GM12878 (cell line): Measurements from ENCODE around the gene TNFRSF8. TPM values are rescaled to one million over a fixed set of nuclear protein-coding genes. Genes with fewer than 3 reads are reported as not detected.
A peak's percentile ranks its signal among the peaks of the same experiment; 100 is the strongest.

Source experiments
- CBFB ChIP-seq: IDR thresholded peaks from 2 replicates; pipeline ENCODE4 v1.6.1; 2016; ENCODE audit warnings: antibody characterized with exemption, low read depth
- EED ChIP-seq: sonication (generic); IDR thresholded peaks from 2 replicates; pipeline ENCODE4 v1.6.1; 2016; ENCODE audit warnings: antibody characterized with exemption, low read depth
- EZH2 ChIP-seq: IDR thresholded peaks from 2 replicates; pipeline ENCODE4 v1.6.1; 2012; ENCODE audit warnings: low read depth, mild to moderate bottlenecking, control low read depth, inconsistent platforms, low read length, borderline replicate concordance; ENCODE audit not compliant: control insufficient read depth
- FOXM1 ChIP-seq: IDR thresholded peaks from 2 replicates; pipeline ENCODE4 v1.6.1; 2012; ENCODE audit warnings: low read depth, mild to moderate bottlenecking, inconsistent platforms, low read length, moderate library complexity
- IKZF2 ChIP-seq, 2 experiments: fragments of 450-650 bp; IDR thresholded peaks; 2 replicates each; pipeline ENCODE4 v1.6.1; 2017; ENCODE audit warnings: mild to moderate bottlenecking in 2 of 2, moderate library complexity in 2 of 2
- MEF2A ChIP-seq: IDR thresholded peaks from 2 replicates; pipeline ENCODE4 v1.6.1; 2011; ENCODE audit warnings: low read depth, mild to moderate bottlenecking, low read length, moderate library complexity; ENCODE audit not compliant: insufficient read depth
- MEF2B ChIP-seq: fragments of 450-650 bp; IDR thresholded peaks from 2 replicates; pipeline ENCODE4 v1.6.1; 2018; ENCODE audit warnings: mild to moderate bottlenecking, moderate library complexity; ENCODE audit not compliant: partially characterized antibody, poor library complexity, severe bottlenecking
- MTA2 ChIP-seq: fragments of 450-650 bp; IDR thresholded peaks from 2 replicates; pipeline ENCODE4 v1.6.1; 2016; ENCODE audit warnings: low read depth, mild to moderate bottlenecking, moderate library complexity
- MTA3 ChIP-seq: IDR thresholded peaks from 2 replicates; pipeline ENCODE4 v1.6.1; 2012; ENCODE audit warnings: low read length, inconsistent platforms, borderline replicate concordance
- NR2C2 ChIP-seq: IDR thresholded peaks from 2 replicates; pipeline ENCODE4 v1.6.1; 2011; ENCODE audit warnings: borderline replicate concordance, low read depth; ENCODE audit not compliant: control insufficient read depth, insufficient read length
- NR2F1 ChIP-seq: fragments of 450-650 bp; conservative IDR thresholded peaks from 2 replicates; pipeline ENCODE4 v1.6.1; 2017; ENCODE audit warnings: mild to moderate bottlenecking
- PBX3 ChIP-seq: IDR thresholded peaks from 2 replicates; pipeline ENCODE4 v1.6.1; 2011; ENCODE audit warnings: mild to moderate bottlenecking, low read depth, low read length, moderate library complexity; ENCODE audit not compliant: insufficient replicate concordance
- POLR2AphosphoS5 ChIP-seq: IDR thresholded peaks from 2 replicates; pipeline ENCODE4 v1.6.1; 2011; ENCODE audit warnings: mild to moderate bottlenecking, low read length, inconsistent platforms
- POU2F2 ChIP-seq: IDR thresholded peaks from 3 replicates; pipeline ENCODE4 v1.6.1; 2011; ENCODE audit warnings: low read depth, mild to moderate bottlenecking, low read length, borderline replicate concordance
- RFX5 ChIP-seq: IDR thresholded peaks from 2 replicates; pipeline ENCODE4 v1.6.1; 2011; ENCODE audit warnings: low read depth, low read length, improper control_type of control experiment
- RUNX3 ChIP-seq: IDR thresholded peaks from 2 replicates; pipeline ENCODE4 v1.6.1; 2012; ENCODE audit warnings: low read length, inconsistent platforms
- SMC3 ChIP-seq: IDR thresholded peaks from 2 replicates; pipeline ENCODE4 v1.6.1; 2011; ENCODE audit warnings: low read length, improper control_type of control experiment, borderline replicate concordance
- SP1 ChIP-seq: IDR thresholded peaks from one replicate; pipeline ENCODE4 v1.6.1; 2011; ENCODE audit warnings: low read depth, low read length
- STAT3 ChIP-seq: IDR thresholded peaks from 2 replicates; pipeline ENCODE4 v1.6.1; 2011; ENCODE audit warnings: low read depth, low read length, improper control_type of control experiment
- SUZ12 ChIP-seq: fragments of 200-600 bp; sonication (generic); IDR thresholded peaks from one replicate; pipeline ENCODE4 v1.6.1; 2018; ENCODE audit warnings: antibody characterized with exemption, mild to moderate bottlenecking; ENCODE audit not compliant: unreplicated experiment
- YBX1 ChIP-seq: fragments of 450-650 bp; IDR thresholded peaks from 2 replicates; pipeline ENCODE4 v1.6.1; 2016; ENCODE audit warnings: antibody characterized with exemption
- ZNF592 ChIP-seq: fragments of 450-650 bp; IDR thresholded peaks from 2 replicates; pipeline ENCODE4 v1.6.1; 2017; ENCODE audit warnings: mild to moderate bottlenecking, moderate library complexity
- polyA plus RNA-seq, 11 experiments: library from polyadenylated mRNA; depleted of rRNA in 4 of 11; unstranded in 6 of 11; stranded (reverse) in 5 of 11; fragments of >200 nt; fragmentation: Nextera tagmentation in 4 of 11; fragmentation: Illumina TruSeq in 1 of 11; extraction: Ambion mirVana in 4 of 11; extraction: Trizol in 1 of 11; gene quantifications; 1 replicate in 1 of 11; 2 replicates in 10 of 11; pipeline versions ENCODE4 v1.2.1 to v1.2.3, GENCODE V29; 2011 to 2016; ENCODE audit warnings: inconsistent platforms in 2 of 11, missing spikeins in 2 of 11, low read depth in 1 of 11
- total RNA-seq, 4 experiments: library from RNA; depleted of rRNA in 3 of 4; stranded (reverse); fragments of >200 nt in 3 of 4; fragmentation: Illumina TruSeq in 1 of 4; extraction: Trizol in 1 of 4; gene quantifications; 2 replicates each; pipeline versions ENCODE4 v1.2.1 to v1.2.3, GENCODE V29; 2013 to 2021
- TF ChIP-seq, protein P1 (sequence below): fragments of 450-650 bp; IDR thresholded peaks from 2 replicates; pipeline ENCODE4 v1.6.1; 2014; ENCODE audit warnings: mild to moderate bottlenecking

The TNFRSF8 gene
- total and polyA plus RNA-seq, 10 of the 15 experiments (the other 5 are each of a cell fraction or from before 2014, with no cell fraction given): 9.8 to 114 (median 58.8) TPM

DNA sequence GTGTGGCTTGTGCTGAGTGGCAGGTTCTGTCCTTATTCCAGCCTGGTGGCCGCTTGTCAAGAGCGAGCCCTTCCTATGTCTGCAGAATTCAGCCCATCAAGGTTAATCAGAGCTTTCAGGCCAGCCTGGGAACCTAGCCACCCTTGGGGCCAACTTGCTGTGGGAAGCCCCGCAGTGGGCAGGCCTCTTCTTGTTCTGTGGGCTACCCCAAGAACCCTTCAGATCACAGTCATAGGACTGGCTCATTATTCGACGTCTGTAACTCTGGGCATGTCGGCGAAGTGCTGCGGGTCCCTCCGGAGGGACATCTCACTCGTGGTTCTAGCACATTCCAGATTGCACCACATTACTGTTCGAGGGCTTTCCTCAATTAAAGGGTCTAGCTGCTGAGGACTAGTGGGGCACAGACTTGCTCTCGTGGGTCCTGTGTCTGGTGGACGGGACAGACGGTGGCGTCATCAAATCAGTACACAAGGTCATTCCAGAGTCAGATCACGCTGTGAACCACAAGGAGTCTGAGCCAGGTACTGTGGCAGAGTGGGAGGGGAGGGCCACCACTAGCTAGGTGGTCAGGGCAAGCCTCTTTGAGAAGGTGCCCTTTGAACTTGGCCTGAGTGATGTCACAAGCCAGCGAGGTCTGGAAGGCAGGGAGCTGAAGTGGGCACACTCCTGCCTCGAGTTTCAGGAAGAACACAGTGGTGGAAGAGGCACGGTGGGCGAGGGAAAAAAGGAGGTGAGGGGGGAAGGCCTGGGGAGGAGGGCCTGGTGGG, 83.4 kb downstream of the TNFRSF8 start (continued):
- TF ChIP-seq IKZF2 (IDR thresholded peaks at IDR 0.05) (peak in 1 of 2 experiments; percentile 17; a peak in 1 of 4 replicates), RFX5 (no peak), POU2F2 (no peak), MEF2A (no peak), EED (no peak), POLR2AphosphoS5 (no peak; the same call in none of the 2 replicates), ZNF592 (0 out of 2 replicates have a peak, but pooled peaks have one; percentile 14), NR2F1 (peak; percentile 41; the same call in 1 of the 2 replicates), MTA3 (peak; percentile 88; the same call in 1 of the 2 replicates), EZH2 (no peak), CBFB (no peak), NR2C2 (no peak), MEF2B (peak; percentile 38), SP1 (no peak), YBX1 (no peak), SMC3 (0 out of 2 replicates have a peak, but pooled peaks have one; percentile 11), FOXM1 (no peak), PBX3 (no peak), SUZ12 (no peak), MTA2 (0 out of 2 replicates have a peak, but pooled peaks have one; percentile 12), RUNX3 (peak; percentile 27; the same call in 1 of the 2 replicates), STAT3 (no peak)
- TF ChIP-seq, protein P1, sequence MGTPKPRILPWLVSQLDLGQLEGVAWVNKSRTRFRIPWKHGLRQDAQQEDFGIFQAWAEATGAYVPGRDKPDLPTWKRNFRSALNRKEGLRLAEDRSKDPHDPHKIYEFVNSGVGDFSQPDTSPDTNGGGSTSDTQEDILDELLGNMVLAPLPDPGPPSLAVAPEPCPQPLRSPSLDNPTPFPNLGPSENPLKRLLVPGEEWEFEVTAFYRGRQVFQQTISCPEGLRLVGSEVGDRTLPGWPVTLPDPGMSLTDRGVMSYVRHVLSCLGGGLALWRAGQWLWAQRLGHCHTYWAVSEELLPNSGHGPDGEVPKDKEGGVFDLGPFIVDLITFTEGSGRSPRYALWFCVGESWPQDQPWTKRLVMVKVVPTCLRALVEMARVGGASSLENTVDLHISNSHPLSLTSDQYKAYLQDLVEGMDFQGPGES: no peak
